ENCODE measurements around the gene SART1. TPM values are rescaled to one million over a fixed set of nuclear protein-coding genes. Genes with fewer than 3 reads are reported as not detected.
A peak's percentile ranks its signal among the peaks of the same experiment; 100 is the strongest.

Gene SART1
- polyA plus RNA-seq, 2 donors: 33.9 to 77.1 TPM

GRCh38 chr11:65982824-65983588 lies 21.5 kb downstream of the SART1 start:
- no peaks in the 10 kb centered on the region for H3K4me1 ChIP-seq (ENCODE audit: control insufficient read depth in 2 of 2, insufficient read depth in 2 of 2, low read length in 1 of 2)
- H3K9me3 ChIP-seq (ENCODE audit: control insufficient read depth in 2 of 2, insufficient read depth in 1 of 2, low read depth in 1 of 2, low read length in 1 of 2): no peaks in the 10 kb centered on the region
- no peaks in the 10 kb centered on the region for H3K27me3 ChIP-seq (ENCODE audit: control insufficient read depth in 1 of 2, insufficient read depth in 2 of 2, low read length in 2 of 2)
- H3K27ac ChIP-seq (ENCODE audit: low read depth in 2 of 2, low read length in 1 of 2): no peak overlapping the region
- 73% methylated on average over 22 of the region's 22 CpGs for WGBS, 2 donors
- H3K4me3 ChIP-seq (ENCODE audit: low read depth in 1 of 2, low read length in 2 of 2): no peak overlapping the region
- H3K36me3 ChIP-seq (ENCODE audit: control insufficient read depth in 2 of 2, insufficient read depth in 2 of 2, low read length in 1 of 2): peaks cover 0 to 14% of the 10 kb centered on the region in 2 donors

- Histone ChIP-seq H3K4me1 (ENCODE audit: control insufficient read depth in 2 of 2, insufficient read depth in 2 of 2, low read length in 1 of 2) (no peaks in the 10 kb centered on the region), H3K4me3 (ENCODE audit: low read depth in 1 of 2, low read length in 2 of 2) (no peak overlapping the region), H3K36me3 (ENCODE audit: control insufficient read depth in 2 of 2, insufficient read depth in 2 of 2, low read length in 1 of 2) (peaks cover 0 to 9% of the 10 kb centered on the region in 2 donors), H3K27ac (ENCODE audit: low read depth in 2 of 2, low read length in 1 of 2) (no peak overlapping the region), H3K27me3 (ENCODE audit: control insufficient read depth in 1 of 2, insufficient read depth in 2 of 2, low read length in 2 of 2) (no peaks in the 10 kb centered on the region), H3K9me3 (ENCODE audit: control insufficient read depth in 2 of 2, insufficient read depth in 1 of 2, low read depth in 1 of 2, low read length in 1 of 2) (no peaks in the 10 kb centered on the region)
- 84 to 85% methylated on average over 5 of the region's 5 CpGs for WGBS, 2 donors
These were observed 22.1 kb downstream of the SART1 start for GRCh38 chr11:65983589-65983987.

- 86 to 88% methylated on average over 9 of the region's 9 CpGs for WGBS, 2 donors
- Histone ChIP-seq H3K9me3 (ENCODE audit: control insufficient read depth in 2 of 2, insufficient read depth in 1 of 2, low read depth in 1 of 2, low read length in 1 of 2) (no peaks in the 10 kb centered on the region), H3K36me3 (ENCODE audit: control insufficient read depth in 2 of 2, insufficient read depth in 2 of 2, low read length in 1 of 2) (no peaks in the 10 kb centered on the region), H3K27me3 (ENCODE audit: control insufficient read depth in 1 of 2, insufficient read depth in 2 of 2, low read length in 2 of 2) (no peaks in the 10 kb centered on the region), H3K4me1 (ENCODE audit: control insufficient read depth in 2 of 2, insufficient read depth in 2 of 2, low read length in 1 of 2) (no peaks in the 10 kb centered on the region), H3K27ac (ENCODE audit: low read depth in 2 of 2, low read length in 1 of 2) (no peak overlapping the region), H3K4me3 (ENCODE audit: low read depth in 1 of 2, low read length in 2 of 2) (no peak overlapping the region)
These were observed 25.8 kb downstream of the SART1 start for GRCh38 chr11:65987336-65987735.

GRCh38 chr11:65988791-65989592 lies 27.5 kb downstream of the SART1 start:
- H3K27me3 ChIP-seq (ENCODE audit: control insufficient read depth in 1 of 2, insufficient read depth in 2 of 2, low read length in 2 of 2): no peaks in the 10 kb centered on the region
- H3K27ac ChIP-seq (ENCODE audit: low read depth in 2 of 2, low read length in 1 of 2): peak overlapping the region in 1 of 2 donors; percentile 30
- WGBS, 2 donors: 18 to 20% methylated on average over 10 of the region's 10 CpGs

GRCh38 chr11:65992056-65992455 lies 30.5 kb downstream of the SART1 start:
- Histone ChIP-seq H3K4me1 (ENCODE audit: control insufficient read depth in 2 of 2, insufficient read depth in 2 of 2, low read length in 1 of 2) (no peaks in the 10 kb centered on the region), H3K27me3 (ENCODE audit: control insufficient read depth in 1 of 2, insufficient read depth in 2 of 2, low read length in 2 of 2) (no peaks in the 10 kb centered on the region), H3K36me3 (ENCODE audit: control insufficient read depth in 2 of 2, insufficient read depth in 2 of 2, low read length in 1 of 2) (no peaks in the 10 kb centered on the region), H3K9me3 (ENCODE audit: control insufficient read depth in 2 of 2, insufficient read depth in 1 of 2, low read depth in 1 of 2, low read length in 1 of 2) (no peaks in the 10 kb centered on the region), H3K4me3 (ENCODE audit: low read depth in 1 of 2, low read length in 2 of 2) (no peak overlapping the region), H3K27ac (ENCODE audit: low read depth in 2 of 2, low read length in 1 of 2) (no peak overlapping the region)
- WGBS, 2 donors: 81 to 83% methylated on average over 5 of the region's 5 CpGs

More at GRCh38 chr11:65988791-65989592, 27.5 kb downstream of the SART1 start:
- H3K4me3 ChIP-seq (ENCODE audit: low read depth in 1 of 2, low read length in 2 of 2): no peak overlapping the region
- H3K4me1 ChIP-seq (ENCODE audit: control insufficient read depth in 2 of 2, insufficient read depth in 2 of 2, low read length in 1 of 2): no peaks in the 10 kb centered on the region
- H3K36me3 ChIP-seq (ENCODE audit: control insufficient read depth in 2 of 2, insufficient read depth in 2 of 2, low read length in 1 of 2): no peaks in the 10 kb centered on the region
- no peaks in the 10 kb centered on the region for H3K9me3 ChIP-seq (ENCODE audit: control insufficient read depth in 2 of 2, insufficient read depth in 1 of 2, low read depth in 1 of 2, low read length in 1 of 2)

GRCh38 chr11:65997286-65997685 lies 35.8 kb downstream of the SART1 start:
- Histone ChIP-seq H3K9me3 (ENCODE audit: control insufficient read depth in 2 of 2, insufficient read depth in 1 of 2, low read depth in 1 of 2, low read length in 1 of 2) (no peaks in the 10 kb centered on the region), H3K4me1 (ENCODE audit: control insufficient read depth in 2 of 2, insufficient read depth in 2 of 2, low read length in 1 of 2) (no peaks in the 10 kb centered on the region), H3K36me3 (ENCODE audit: control insufficient read depth in 2 of 2, insufficient read depth in 2 of 2, low read length in 1 of 2) (peaks cover 5 to 22% of the 10 kb centered on the region in 2 donors), H3K4me3 (ENCODE audit: low read depth in 1 of 2, low read length in 2 of 2) (no peak overlapping the region), H3K27me3 (ENCODE audit: control insufficient read depth in 1 of 2, insufficient read depth in 2 of 2, low read length in 2 of 2) (no peaks in the 10 kb centered on the region), H3K27ac (ENCODE audit: low read depth in 2 of 2, low read length in 1 of 2) (no peak overlapping the region)
- WGBS, 2 donors: 81 to 86% methylated on average over 2 of the region's 2 CpGs

DNA sequence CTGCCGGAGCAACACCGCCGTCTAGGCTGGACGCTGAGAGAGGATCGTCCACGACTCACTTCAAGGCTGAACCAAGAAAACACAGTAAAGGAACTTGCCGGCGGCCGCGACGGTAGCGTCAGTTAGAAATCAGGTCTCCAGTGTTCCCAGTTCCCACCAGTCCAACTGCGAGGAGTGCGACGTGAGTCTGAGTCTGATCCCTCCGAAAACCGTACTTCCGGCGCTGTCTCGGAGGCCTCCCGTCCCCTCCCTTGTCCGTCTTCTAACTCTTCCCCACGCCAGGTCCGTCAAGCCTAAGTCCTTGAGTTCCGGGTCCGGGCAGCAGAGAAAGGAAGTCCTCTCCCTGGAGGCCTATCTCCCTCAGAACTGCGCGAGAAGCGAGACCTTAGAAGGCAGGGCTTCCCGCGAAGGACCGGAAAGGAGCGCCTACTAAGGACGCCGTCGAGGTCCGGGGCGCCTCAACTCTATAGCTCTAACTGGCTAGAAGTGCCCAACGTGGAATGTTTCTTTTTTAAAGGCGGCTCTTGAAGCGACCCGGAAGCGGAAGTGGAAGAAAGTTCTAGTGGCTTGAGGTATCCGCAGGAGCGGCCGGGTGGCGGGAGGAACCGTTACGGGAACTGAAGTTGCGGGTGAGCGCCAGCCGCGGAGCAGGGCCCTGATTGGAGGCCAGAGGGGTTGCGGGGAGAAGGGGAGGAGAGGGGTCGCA lies 40.6 kb downstream of the SART1 start, which contains the start of the genes BANF1 and EIF1AD:
BANF1 (plus strand) TSS at position 562 of the 706 bp plus-strand sequence. CDS start 748 bp downstream, outside the sequence.
EIF1AD (minus strand) TSS at position 216 of the 706 bp plus-strand sequence. CDS start 1,768 bp downstream, outside the sequence.
- Histone ChIP-seq H3K9me3 (ENCODE audit: control insufficient read depth in 2 of 2, insufficient read depth in 1 of 2, low read depth in 1 of 2, low read length in 1 of 2) (no peaks in the 10 kb centered on the region), H3K27me3 (ENCODE audit: control insufficient read depth in 1 of 2, insufficient read depth in 2 of 2, low read length in 2 of 2) (no peaks in the 10 kb centered on the region), H3K27ac (ENCODE audit: low read depth in 2 of 2, low read length in 1 of 2) (peak within 1 kb of the TSS; percentile 96 to 99), H3K4me3 (ENCODE audit: low read depth in 1 of 2, low read length in 2 of 2) (peak within 1 kb of the TSS; percentile 76 to 97), H3K36me3 (ENCODE audit: control insufficient read depth in 2 of 2, insufficient read depth in 2 of 2, low read length in 1 of 2) (peaks cover 5 to 26% of the 10 kb centered on the region in 2 donors), H3K4me1 (ENCODE audit: control insufficient read depth in 2 of 2, insufficient read depth in 2 of 2, low read length in 1 of 2) (peaks cover 3 to 5% of the 10 kb centered on the region in 2 donors)
- 0% methylated on average over 55 of the region's 55 CpGs for WGBS, 2 donors

GRCh38 chr11:66002648-66003225 lies 41.2 kb downstream of the SART1 start:
- peaks cover 3 to 5% of the 10 kb centered on the region in 2 donors for H3K4me1 ChIP-seq (ENCODE audit: control insufficient read depth in 2 of 2, insufficient read depth in 2 of 2, low read length in 1 of 2)
- H3K27ac ChIP-seq (ENCODE audit: low read depth in 2 of 2, low read length in 1 of 2): peak overlapping the region; percentile 96 to 99
- H3K36me3 ChIP-seq (ENCODE audit: control insufficient read depth in 2 of 2, insufficient read depth in 2 of 2, low read length in 1 of 2): peaks cover 5 to 21% of the 10 kb centered on the region in 2 donors
- H3K9me3 ChIP-seq (ENCODE audit: control insufficient read depth in 2 of 2, insufficient read depth in 1 of 2, low read depth in 1 of 2, low read length in 1 of 2): no peaks in the 10 kb centered on the region
- peak overlapping the region; percentile 76 to 97 for H3K4me3 ChIP-seq (ENCODE audit: low read depth in 1 of 2, low read length in 2 of 2)
- H3K27me3 ChIP-seq (ENCODE audit: control insufficient read depth in 1 of 2, insufficient read depth in 2 of 2, low read length in 2 of 2): no peaks in the 10 kb centered on the region
- 1% methylated on average over 34 to 40 of the region's 40 CpGs for WGBS, 2 donors

DNA sequence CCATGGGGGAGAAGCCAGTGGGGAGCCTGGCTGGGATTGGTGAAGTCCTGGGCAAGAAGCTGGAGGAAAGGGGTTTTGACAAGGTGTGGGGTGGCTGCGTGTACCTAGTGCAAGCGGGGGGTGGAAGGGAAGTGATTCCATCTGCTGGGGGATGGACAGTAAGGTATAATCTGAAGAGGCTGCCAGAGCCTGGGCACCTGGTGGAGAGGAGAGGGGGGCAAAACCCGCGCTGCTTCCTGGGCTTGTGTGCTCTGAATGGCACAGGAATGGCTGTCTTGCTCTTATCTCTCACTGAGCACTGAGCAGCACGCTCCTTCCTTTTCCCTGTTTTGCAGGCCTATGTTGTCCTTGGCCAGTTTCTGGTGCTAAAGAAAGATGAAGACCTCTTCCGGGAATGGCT lies 41.8 kb downstream of the SART1 start:
- Histone ChIP-seq H3K36me3 (ENCODE audit: control insufficient read depth in 2 of 2, insufficient read depth in 2 of 2, low read length in 1 of 2) (peaks cover 5 to 17% of the 10 kb centered on the region in 2 donors), H3K27ac (ENCODE audit: low read depth in 2 of 2, low read length in 1 of 2) (peak overlapping the region in 1 of 2 donors; percentile 99), H3K4me3 (ENCODE audit: low read depth in 1 of 2, low read length in 2 of 2) (peak overlapping the region in 1 of 2 donors; percentile 97), H3K4me1 (ENCODE audit: control insufficient read depth in 2 of 2, insufficient read depth in 2 of 2, low read length in 1 of 2) (peaks cover 3 to 5% of the 10 kb centered on the region in 2 donors), H3K9me3 (ENCODE audit: control insufficient read depth in 2 of 2, insufficient read depth in 1 of 2, low read depth in 1 of 2, low read length in 1 of 2) (no peaks in the 10 kb centered on the region), H3K27me3 (ENCODE audit: control insufficient read depth in 1 of 2, insufficient read depth in 2 of 2, low read length in 2 of 2) (no peaks in the 10 kb centered on the region)
- 55 to 69% methylated on average over 6 of the region's 6 CpGs for WGBS, 2 donors
